GM12864 (cell line): ENCODE data around the gene MYL2.

Experiments used
- DNase-seq: peaks from one replicate; pipeline ENCODE4 v3.0.0-alpha.2; 2011; ENCODE audit warnings: low read depth
- H3K4me3 ChIP-seq: 2 replicates; pipeline ENCODE4 v1.5.1; 2011; ENCODE audit warnings: mild to moderate bottlenecking, low read depth, low read length, control low read depth
- TF ChIP-seq, protein P1 (sequence below): IDR thresholded peaks from 2 replicates; pipeline ENCODE4 v1.5.1; 2011; ENCODE audit warnings: low read depth, mild to moderate bottlenecking, moderate library complexity, low read length, control low read depth, inconsistent platforms; ENCODE audit errors: missing control alignments

MYL2 gene

DNA sequence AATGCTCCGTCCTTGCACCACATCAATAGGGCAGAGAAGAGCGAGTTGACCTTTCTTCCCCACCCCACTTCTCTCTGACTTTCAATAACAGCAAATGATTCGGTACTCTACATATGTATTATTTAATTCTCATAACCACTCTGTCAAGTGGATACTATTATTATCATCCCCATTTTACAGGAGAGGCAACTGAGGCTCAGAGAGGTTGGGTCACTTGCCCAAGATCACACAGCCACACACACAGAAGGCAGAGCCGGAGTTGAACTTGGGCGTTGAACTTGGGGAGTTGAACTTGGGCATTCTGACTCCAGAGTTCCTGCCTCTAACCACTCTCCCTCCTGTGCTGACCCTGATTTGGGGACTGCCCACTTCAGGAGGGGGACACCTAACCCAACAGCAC, 659 bp downstream of the MYL2 start:
- H3K4me3 ChIP-seq = no peak overlapping the region
- no peak for DNase-seq
- TF ChIP-seq, protein P1, sequence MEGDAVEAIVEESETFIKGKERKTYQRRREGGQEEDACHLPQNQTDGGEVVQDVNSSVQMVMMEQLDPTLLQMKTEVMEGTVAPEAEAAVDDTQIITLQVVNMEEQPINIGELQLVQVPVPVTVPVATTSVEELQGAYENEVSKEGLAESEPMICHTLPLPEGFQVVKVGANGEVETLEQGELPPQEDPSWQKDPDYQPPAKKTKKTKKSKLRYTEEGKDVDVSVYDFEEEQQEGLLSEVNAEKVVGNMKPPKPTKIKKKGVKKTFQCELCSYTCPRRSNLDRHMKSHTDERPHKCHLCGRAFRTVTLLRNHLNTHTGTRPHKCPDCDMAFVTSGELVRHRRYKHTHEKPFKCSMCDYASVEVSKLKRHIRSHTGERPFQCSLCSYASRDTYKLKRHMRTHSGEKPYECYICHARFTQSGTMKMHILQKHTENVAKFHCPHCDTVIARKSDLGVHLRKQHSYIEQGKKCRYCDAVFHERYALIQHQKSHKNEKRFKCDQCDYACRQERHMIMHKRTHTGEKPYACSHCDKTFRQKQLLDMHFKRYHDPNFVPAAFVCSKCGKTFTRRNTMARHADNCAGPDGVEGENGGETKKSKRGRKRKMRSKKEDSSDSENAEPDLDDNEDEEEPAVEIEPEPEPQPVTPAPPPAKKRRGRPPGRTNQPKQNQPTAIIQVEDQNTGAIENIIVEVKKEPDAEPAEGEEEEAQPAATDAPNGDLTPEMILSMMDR = no peak

DNA sequence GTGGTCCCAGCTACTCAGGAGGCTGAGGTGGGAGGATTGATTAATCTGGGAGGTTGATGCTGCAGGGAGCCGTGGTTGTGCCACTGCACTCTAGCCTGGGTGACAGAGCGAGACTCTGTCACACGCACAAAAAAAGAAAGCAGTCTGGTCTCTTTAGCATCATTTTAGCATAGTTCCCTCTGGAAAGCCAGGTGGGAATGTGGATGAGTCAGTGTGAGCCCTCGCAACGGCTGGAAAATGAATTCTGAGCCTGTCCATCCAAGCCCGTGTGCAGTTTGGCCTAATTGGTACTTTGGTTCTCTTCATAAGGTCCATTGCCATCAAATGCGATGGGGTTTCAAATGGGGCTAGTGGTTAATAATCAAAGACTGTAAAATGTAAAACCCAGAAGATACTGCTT, 2.4 kb downstream of the MYL2 start:
- no peak for DNase-seq
- TF ChIP-seq, protein P1 = no peak
- H3K4me3 ChIP-seq = no peak overlapping the region

DNA sequence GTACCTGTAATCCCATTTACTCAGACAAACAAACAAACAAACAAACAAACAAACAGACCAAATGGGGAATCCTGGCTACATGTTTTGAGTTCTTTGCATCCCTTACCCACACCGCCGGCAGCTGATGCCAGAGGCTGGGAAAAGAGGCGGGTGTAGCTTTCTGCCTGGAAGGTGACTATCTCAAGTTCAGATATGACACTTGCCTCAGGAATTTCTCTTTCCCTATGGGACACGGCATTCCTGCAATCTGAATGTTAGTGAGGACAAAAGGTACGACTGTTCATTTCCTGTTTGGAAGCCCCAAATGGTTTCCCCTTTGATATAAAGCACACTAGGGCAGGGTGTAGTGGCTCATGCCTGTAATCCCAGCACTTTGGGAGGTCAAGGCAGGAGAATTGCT, 2.9 kb downstream of the MYL2 start:
- DNase-seq = no peak
- TF ChIP-seq, protein P1 = no peak
- no peak overlapping the region for H3K4me3 ChIP-seq

DNA sequence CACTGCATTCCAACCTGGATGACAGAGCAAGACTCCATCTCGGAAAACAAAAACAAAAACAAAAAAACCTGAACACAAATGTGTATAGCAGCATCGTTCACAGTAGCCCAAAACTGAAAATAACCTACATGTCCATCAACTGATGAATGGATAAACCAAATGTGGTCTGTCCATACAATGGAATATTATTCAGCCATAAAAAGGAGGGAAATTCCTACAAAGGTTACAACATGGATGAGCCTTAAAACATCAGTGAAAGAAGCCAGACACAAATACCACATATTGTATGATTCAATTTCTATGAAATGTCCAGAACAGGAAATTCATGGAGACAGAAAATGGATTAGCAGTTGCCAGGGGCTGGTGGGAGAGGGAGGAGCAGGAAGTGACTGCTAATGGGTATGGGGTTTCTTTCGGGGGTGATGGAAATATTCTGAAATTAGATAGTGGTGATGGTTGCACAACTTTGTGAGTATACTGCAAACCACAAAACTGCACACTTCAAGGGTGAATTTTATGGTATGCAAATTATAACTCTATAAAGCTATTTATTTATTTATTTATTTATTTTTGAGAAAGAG, 4.0 kb downstream of the MYL2 start:
- H3K4me3 ChIP-seq = no peak overlapping the region
- DNase-seq = no peak
- TF ChIP-seq, protein P1 = no peak

DNA sequence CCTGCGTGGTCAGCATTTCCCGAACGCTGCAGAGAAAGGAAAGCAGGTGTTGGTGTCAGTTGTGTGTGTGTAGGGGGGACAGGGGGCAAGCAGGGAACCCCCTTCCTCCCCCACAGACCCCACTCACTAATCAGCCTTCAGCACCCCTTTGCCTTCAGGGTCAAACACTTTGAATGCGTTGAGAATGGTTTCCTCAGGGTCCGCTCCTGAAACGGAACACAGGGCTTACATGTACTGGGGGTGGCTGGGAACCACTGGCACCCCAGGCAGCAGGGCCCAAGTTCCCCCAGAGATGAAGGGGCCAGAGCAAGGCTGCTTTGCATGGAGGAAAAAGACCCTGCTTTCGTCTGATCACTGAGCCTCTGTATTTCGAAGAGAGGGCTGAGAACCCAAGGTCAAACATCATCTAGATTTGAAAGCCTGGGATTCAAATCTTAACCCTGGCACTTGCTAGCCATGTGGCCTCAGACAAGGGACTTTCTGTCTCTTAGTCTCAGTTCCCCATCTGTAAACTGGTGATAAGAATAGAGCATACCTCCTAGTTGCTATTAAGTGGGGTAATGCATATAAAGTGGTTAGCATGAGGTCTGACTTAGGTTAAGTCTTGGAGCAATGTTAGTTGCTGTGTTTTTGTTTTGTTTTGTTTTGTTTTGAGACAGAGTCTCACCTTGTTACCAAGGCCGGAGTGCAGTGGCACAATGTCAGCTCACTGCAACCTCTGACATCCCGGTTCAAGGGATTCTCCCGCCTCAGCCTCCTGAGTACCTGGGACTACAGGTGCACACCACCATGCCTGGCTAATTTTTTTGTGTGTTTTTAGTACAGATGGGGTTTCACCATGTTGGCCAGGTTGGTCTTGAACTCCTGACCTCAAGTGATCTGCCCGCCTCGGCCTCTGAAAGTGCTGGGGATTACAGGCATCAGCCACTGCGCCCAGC, 7.0 kb downstream of the MYL2 start:
- TF ChIP-seq, protein P1 = no peak
- peak overlapping the region; percentile 15; the same call in 1 of the 2 replicates for H3K4me3 ChIP-seq
- peak; percentile 94 for DNase-seq

DNA sequence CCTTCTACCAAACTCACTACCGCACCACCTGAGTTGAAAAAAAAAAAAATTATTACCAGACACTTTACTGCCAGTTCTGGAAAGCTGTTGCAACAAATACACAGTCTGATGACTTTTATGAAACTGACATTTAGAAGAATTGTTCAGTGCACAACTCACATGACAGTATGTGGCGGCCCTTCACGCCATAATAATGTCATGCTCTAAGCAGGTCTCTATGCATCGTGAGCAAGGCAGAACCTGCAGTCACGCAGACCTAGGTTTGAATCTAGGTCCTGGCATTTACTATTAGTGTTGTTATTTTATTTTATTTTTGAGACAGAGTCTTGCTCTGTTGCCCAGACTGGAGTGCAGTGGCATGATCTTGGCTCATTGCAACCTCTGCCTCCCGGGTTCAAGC, 8.1 kb downstream of the MYL2 start:
- TF ChIP-seq, protein P1 = no peak
- no peak for DNase-seq
- no peak overlapping the region for H3K4me3 ChIP-seq
